GM19023 (cell line): ENCODE results near the gene PLA2G4A.

Experiments
- ATAC-seq: cut with Tn5 transposase; IDR thresholded peaks from one replicate; pipeline ENCODE4 v1.9.1; 2021; ENCODE audit warnings: mild to moderate bottlenecking, moderate library complexity; ENCODE audit not compliant: unreplicated experiment

PLA2G4A gene

GRCh38 chr1:186974774-186975181, 146.0 kb downstream of the PLA2G4A start:
- ATAC-seq: no peak

GRCh38 chr1:186975220-186975619, 146.5 kb downstream of the PLA2G4A start:
- ATAC-seq: no peak

- ATAC-seq: no peak
These were observed 148.0 kb downstream of the PLA2G4A start for GRCh38 chr1:186976700-186977099.

- no peak for ATAC-seq
These were observed 148.7 kb downstream of the PLA2G4A start for GRCh38 chr1:186977266-186977957.

- no peak for ATAC-seq
These were observed 150.1 kb downstream of the PLA2G4A start for GRCh38 chr1:186978596-186979556.

GRCh38 chr1:186980400-186980799, 151.7 kb downstream of the PLA2G4A start:
- no peak for ATAC-seq

- no peak for ATAC-seq
These were observed 153.4 kb downstream of the PLA2G4A start for GRCh38 chr1:186982116-186982515.

- no peak for ATAC-seq
These were observed 154.6 kb downstream of the PLA2G4A start for GRCh38 chr1:186983327-186983726.

- ATAC-seq: no peak
These were observed 156.2 kb downstream of the PLA2G4A start for GRCh38 chr1:186984959-186985358.

- no peak for ATAC-seq
These were observed 157.2 kb downstream of the PLA2G4A start for GRCh38 chr1:186985889-186986491.

- ATAC-seq: no peak
These were observed 158.3 kb downstream of the PLA2G4A start for GRCh38 chr1:186987065-186987464.

- no peak for ATAC-seq
These were observed 159.0 kb downstream of the PLA2G4A start for GRCh38 chr1:186987769-186988168.

GRCh38 chr1:186993996-186994395, 165.2 kb downstream of the PLA2G4A start:
- no peak for ATAC-seq

GRCh38 chr1:186994897-186995296, 166.1 kb downstream of the PLA2G4A start:
- no peak for ATAC-seq

- ATAC-seq: no peak
These were observed 168.1 kb downstream of the PLA2G4A start for GRCh38 chr1:186996816-186997215.

- no peak for ATAC-seq
These were observed 169.1 kb downstream of the PLA2G4A start for GRCh38 chr1:186997877-186998276.

GRCh38 chr1:186999506-186999905, 170.8 kb downstream of the PLA2G4A start:
- no peak for ATAC-seq

GRCh38 chr1:187001198-187001889, 172.6 kb downstream of the PLA2G4A start:
- ATAC-seq: no peak

GRCh38 chr1:187003353-187003752, 174.6 kb downstream of the PLA2G4A start:
- ATAC-seq: no peak

- no peak for ATAC-seq
These were observed 178.1 kb downstream of the PLA2G4A start for GRCh38 chr1:187006896-187007295.

GRCh38 chr1:187009320-187009719, 180.6 kb downstream of the PLA2G4A start:
- no peak for ATAC-seq
